GM19455 (cell line): ENCODE data around the gene LRRC42.

Source experiments
- ATAC-seq: cut with Tn5 transposase; IDR thresholded peaks from one replicate; pipeline ENCODE4 v1.9.1; 2021; ENCODE audit not compliant: unreplicated experiment

Gene LRRC42

GRCh38 chr1:53938136-53938830, 7.9 kb upstream of the LRRC42 start:
- ATAC-seq, result no peak

DNA sequence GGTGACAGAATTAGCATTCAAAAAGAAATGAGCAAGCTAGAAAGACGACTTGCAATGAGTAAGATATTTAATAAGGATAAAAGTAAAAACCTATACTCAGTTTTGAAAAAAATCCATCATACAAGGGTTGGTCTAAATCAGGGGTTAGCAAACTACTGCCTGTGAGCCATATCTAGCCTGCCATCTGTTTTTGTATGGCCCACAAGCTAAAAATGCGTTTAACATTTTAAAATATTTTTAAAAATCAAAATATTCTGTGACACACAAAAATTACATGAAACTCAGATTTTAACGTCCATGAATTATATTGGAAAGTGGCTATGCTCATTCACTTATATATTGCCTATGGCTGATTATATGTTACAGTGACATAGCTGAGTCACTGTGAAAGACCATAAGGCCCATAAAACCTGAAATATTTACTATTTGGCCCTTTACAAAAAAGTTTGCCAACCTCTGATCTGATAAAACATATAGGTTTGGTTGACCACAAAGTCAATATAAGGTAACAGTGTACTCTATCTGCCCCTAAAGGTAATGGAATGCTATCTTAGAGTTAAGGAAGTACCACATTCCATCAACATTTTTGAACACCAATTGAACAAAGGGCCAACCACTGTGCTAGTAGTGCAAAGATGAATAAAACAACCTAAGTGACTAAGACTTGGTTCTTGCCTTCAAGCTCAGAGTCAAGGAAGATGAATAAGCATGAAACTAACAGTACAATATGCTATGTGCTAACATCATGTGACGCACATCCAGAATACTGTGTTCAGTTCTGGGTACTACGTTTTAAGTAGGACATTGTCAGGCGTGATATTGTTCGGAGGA, 3.8 kb upstream of the LRRC42 start:
- no peak for ATAC-seq

- no peak for ATAC-seq
Measured at GRCh38 chr1:53943090-53943489, 3.1 kb upstream of the LRRC42 start.

- no peak for ATAC-seq
Measured at GRCh38 chr1:53943490-53944043, 2.6 kb upstream of the LRRC42 start.

GRCh38 chr1:53944469-53945182, 1.5 kb upstream of the LRRC42 start:
- no peak for ATAC-seq

- ATAC-seq, result no peak
Measured at GRCh38 chr1:53945183-53945432, 1.0 kb upstream of the LRRC42 start.

DNA sequence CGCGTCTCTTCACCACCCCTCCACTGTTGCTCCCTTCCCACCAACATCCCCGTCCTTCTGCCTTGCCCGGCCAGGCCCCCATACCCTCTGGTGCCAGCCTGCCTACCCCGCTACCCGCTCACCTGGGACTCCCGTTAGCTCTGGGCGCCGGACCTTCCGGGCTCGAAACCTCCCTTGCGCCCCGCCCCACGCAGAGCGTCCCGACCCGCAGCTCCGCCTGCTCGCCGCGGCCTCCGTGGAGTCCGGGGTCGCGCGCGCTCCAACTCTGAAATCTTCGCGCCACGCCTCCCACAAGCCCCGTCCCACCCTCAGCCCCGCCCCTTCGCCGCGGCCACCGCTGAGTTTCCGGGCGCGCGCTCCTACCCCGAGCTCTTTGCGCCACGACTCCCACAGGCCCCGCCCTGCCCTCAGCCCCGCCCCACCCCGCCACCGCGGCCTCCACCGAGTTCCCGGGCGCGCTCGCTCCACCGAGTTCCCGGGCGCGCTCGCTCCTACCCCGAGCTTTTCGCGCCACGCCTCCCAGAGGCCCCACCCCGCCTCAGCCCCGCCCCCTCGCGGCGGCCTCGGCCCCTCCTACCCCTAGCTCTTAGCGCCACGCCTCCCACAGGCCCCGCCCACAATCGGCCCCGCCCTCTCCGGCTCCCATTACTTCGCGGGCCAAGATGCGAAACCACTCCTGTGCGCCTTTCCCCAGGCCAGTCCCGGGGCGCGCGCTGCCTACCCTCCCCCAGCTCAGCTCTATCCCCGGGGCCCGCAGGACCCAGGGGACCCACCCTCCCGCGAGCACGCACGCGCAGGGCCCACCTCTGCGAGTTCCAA, 508 bp upstream of the LRRC42 start, which contains the start of gene IFT25:
IFT25 (minus strand) TSS at position 267 of the 819 bp plus-strand sequence. CDS start 5,617 bp downstream, outside the sequence.
- ATAC-seq, result peak; percentile 67

DNA sequence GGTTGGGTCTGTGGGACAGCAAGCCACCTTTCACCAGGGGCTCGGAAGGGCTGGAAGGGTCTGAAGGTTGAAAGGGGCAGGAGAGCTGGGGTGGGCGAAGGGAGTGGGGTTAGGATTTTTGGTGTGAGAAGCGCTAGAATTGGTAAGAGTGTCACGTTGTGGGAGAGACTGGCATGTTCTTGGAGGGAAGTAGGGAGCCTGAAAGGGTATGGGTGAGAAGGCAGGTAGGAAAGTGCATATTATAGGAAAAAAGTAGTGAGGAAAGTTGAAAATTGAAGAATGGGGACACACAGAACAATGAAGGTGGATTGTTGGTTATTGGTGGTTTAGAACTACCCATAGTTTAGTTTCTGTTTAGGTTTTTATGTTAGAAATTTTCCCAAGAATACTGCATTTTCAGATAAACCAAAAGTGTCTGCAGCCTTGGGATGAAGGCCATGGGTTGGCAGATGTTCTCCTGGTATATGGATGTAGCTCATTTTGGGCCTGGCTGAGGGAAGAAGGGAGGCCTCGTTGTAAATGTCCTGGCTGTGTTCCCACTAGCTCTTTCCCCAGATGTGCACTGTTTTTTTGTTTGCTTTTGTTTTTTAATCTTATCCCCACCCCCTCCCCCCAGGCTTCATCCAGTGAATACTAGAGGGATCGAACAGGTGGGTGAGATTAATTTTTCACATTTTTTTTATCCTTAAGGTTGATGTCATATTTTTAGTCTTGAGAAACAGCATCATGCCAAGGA, 1.2 kb downstream of the LRRC42 start:
- ATAC-seq, result no peak

DNA sequence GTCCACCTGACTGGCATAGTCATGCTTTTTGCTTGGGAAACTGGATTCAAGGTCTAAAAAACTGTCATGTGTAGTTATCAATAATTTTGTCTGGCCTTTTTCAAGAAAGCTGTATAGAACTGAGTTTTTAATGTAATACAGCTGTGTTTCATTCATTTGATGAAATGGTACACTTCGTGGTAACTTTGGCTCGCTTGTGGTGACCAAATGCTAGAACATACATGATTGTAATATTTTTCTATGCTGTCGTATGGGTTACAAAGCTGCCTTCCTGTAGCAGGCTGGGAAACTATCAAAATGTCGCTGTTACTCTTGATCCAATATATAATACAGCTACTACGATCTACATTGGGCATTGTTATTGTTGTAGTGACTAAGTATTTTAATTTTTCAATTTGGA, 2.1 kb downstream of the LRRC42 start:
- ATAC-seq, result no peak

DNA sequence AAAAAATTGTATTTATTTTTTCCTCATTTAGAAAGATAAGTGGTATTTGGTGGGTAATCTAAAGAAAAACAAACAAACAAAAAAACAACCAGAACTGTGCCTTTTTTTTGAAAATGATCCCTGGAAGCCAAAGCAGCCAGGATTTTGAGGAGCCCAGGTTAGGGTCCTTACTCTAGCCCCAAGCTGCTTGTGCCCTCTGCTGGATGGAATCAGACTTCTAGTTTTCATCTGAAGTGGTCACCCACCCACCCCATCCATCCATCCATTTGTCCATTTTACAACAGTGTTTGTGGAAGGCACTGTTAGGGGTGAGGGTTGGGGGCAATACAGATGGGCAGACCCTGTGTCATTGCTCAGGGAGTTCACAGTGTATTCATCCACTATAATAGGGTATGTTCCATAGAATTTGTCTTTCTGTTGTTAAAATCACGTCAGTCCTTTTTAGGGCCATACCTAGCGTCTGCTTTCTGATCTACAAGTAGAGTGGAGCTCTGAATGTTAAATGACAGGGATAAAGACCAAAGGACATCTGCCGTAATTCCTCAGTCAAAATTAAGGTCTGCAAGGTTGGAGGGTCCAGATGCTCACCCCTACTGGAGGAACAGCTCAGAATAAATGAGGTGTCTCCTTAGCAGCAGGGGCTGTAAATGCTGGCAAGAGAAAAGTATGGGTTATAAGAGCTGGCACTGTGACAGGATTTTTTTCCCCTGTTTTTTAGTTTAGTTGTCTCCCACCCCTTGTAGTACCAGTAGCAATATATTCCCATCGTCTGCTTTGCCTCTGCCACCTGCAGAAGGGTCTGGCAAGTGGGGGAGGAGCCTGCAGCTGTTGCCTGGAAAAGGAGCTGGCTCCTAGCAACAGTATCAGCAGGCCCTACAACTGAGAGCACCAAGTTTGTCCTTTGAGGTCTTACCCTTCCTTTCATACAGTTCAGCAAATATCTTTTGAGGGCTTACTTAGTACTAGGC, 3.2 kb downstream of the LRRC42 start:
- no peak for ATAC-seq

GRCh38 chr1:53951697-53952096, 5.5 kb downstream of the LRRC42 start:
- no peak for ATAC-seq

- ATAC-seq, result no peak
Measured at GRCh38 chr1:53954128-53954527, 8.0 kb downstream of the LRRC42 start.

GRCh38 chr1:53956308-53957168, 10.4 kb downstream of the LRRC42 start:
- ATAC-seq, result no peak

DNA sequence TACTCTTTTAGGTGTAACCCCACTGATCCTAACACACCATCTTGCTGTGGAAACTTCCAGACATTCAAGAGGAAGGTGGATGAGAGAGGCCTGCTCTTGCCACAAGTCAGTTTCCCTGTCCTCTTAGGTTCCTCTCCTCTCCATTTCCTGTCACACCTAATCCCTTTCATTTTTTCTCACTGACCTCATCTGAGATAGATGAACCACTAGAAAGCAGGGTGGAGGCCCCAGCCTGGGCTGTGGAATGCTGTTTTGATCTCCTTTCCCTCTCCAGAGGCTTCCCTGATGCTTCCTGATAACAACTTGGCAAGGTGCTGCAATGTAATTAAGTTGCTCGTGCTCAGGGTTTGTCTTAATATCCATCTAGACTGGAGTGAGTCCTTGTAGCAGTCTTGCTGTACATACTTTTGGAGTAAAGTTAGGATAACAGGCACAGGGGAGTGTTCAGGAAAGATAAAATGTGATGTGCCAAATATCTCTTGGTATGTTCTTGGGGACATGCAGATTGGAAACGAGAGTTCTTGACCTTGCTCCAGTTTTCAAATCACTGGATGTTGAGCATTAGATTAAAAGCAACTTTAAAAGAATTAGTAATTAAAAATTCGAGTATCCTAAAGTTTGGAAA, 11.2 kb downstream of the LRRC42 start:
- no peak for ATAC-seq

- no peak for ATAC-seq
Measured at GRCh38 chr1:53959664-53960250, 13.6 kb downstream of the LRRC42 start.

DNA sequence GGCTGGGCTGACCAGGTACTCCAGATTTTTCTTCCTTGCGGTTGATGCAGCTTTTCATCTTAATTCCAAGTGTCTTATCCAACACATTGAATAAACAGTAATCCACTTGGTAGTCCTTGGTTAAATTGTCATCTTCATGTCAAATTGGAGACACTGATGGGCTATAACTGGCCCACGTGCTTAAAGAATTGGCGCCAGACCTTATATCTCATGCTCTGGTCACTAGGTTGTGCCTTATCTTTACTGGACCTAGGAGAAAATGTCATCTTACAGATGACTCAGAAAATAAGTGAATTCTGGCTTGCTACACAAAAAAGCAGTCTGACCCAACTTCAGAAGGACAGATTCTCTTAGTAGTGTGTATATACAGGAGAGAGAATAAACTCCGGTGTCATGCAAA, 16.2 kb downstream of the LRRC42 start:
- ATAC-seq, result no peak

GRCh38 chr1:53963460-53963859, 17.3 kb downstream of the LRRC42 start:
- no peak for ATAC-seq
